Astrocyte of the spinal cord (primary cell): ENCODE measurements around the gene MTA1.

Source experiments
- DNase-seq: peaks from one replicate; pipeline ENCODE4 v3.0.0; 2011; ENCODE audit warnings: low read depth, low spot score
- H3K4me3 ChIP-seq: 2 replicates; pipeline ENCODE4 v1.5.1; 2011; ENCODE audit warnings: low read depth, mild to moderate bottlenecking, low read length, moderate library complexity
- CTCF ChIP-seq: IDR thresholded peaks from 2 replicates; pipeline ENCODE4 v1.5.1; 2012; ENCODE audit warnings: low read depth, mild to moderate bottlenecking, low read length, inconsistent platforms
- in situ Hi-C: cut with HindIII; loops from 2 replicates; pipeline ENCODE4 v1.10.0; 2017; ENCODE audit warnings: low sequenced_read_pairs

MTA1 gene

DNA sequence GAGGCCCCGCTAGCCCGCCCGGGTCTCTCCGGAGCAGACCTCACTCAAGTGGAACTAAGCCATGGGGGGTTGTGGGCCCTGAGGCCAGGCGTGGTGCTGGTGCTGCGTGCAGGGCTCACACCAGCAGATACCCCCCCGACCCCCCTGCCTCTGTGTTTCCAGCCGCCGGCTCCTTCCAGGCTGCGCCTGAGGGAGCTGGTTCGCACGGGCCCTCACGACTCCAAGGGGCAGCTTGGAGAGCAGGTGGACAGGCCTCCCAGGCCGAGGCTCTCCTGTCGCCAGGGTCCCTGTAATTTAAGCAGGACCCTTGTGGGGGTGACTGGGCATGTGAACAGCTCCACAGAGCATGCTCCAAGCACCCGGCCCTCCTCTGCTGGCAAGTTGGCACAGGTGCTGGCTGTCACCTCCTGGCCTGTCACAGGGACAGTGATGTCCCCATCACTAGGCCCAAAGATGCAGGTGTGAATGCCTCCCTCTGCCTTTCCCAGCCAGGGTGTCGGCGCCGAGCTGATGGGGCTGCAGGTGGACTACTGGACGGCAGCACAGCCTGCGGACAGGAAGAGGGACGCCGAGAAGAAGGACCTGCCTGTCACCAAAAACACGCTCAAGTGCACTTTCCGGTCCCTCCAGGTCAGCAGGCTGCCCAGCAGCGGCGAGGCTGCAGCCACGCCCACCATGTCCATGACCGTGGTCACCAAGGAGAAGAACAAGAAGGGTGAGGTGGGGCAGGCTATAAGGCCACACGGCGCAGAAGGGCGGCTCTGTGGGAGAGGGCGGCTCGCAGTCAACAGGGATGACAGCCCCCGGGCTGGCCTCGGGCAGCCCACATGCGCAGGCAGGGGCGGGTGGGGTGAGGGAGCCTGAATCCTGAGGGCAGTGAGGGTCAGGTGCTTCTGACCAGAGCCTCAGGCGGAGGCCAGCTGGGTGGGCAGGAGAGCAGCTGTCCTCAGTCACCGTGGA lies 27.2 kb upstream of the MTA1 start:
- TF ChIP-seq CTCF = no peak
- in situ Hi-C loops = no loop called here
- no peak overlapping the region for H3K4me3 ChIP-seq
- no peak for DNase-seq

- TF ChIP-seq CTCF = no peak
- no peak for DNase-seq
- no peak overlapping the region for H3K4me3 ChIP-seq
- in situ Hi-C loops = no loop called here
Measured at GRCh38 chr14:105393151-105393550, 26.5 kb upstream of the MTA1 start.

GRCh38 chr14:105394714-105395537 lies 24.7 kb upstream of the MTA1 start:
- H3K4me3 ChIP-seq = no peak overlapping the region
- in situ Hi-C loops = no loop called here
- TF ChIP-seq CTCF = no peak
- DNase-seq = no peak

GRCh38 chr14:105395538-105395854 lies 24.1 kb upstream of the MTA1 start:
- no peak for TF ChIP-seq CTCF

DNA sequence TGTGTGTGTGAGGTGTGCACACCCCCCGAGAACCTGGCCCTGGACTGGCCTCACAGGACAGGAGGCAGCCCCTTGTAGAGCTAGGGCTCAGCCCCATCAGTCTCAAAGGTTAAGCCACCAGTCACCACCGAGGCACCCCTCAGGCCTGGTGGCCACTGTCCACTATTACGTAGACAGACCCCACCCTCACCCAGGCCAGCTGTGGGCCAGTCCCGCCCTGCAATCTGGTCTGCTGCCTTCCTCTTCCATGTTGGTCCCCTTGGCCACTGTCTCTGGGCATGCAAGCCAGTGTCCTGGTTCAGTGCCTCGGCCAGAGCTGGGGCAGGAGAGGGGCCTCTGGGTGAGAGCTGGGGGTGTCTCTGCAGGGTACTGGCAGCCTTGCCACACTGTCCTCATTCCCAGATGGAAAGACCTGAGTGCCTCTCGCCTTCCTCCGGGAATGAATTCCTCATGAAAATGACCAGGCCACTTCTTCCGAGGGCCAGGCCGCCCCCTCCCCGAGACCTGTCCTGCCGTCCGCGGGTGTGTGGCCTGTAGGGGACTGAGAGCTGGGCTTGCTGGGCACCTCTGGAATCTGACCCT lies 22.2 kb upstream of the MTA1 start:
- no peak overlapping the region for H3K4me3 ChIP-seq
- in situ Hi-C loops = no loop called here
- DNase-seq = no peak
- no peak for TF ChIP-seq CTCF

More at GRCh38 chr14:105395538-105395854, 24.1 kb upstream of the MTA1 start:
- no peak for DNase-seq
- in situ Hi-C loops = no loop called here
- no peak overlapping the region for H3K4me3 ChIP-seq

DNA sequence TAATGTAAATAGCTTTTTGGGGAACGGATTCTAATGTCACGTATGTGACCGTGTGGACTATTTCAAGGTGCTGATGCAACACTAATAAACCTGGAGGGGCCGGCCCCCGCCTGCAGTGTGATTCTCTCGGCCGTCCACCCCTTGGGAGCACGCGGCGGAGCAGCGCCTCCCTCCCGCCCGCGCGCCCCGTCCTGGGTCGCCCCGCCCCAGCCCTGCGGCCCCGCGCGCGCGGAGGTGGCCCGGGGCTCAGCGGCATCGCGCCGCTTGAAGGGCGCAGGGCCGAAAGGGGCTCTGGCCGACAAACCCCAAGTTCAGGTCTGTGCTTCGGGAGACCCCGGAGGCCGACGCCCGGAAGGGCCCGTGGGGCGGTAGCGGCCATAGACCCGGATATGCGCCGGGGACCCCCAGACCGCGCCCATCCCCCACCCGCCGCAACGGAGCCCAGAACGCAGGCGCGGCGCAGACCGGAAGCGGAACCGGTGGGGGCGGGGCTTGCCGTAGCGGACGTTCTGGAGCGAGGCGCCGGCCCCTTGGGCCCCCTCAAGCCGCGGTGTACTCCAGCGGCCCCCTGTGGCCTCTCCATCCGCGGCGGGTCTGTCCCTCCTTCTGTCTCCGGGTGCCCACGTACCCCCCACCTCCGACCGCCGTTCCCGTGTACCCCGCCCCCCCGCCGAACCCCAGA lies 21.4 kb upstream of the MTA1 start, which contains the start of gene TEX22:
Gene TEX22, plus strand, starts transcription at position 495 of the 682 bp plus-strand sequence. CDS start 803 bp downstream, outside the sequence.
- TF ChIP-seq CTCF = peak; percentile 10
- peak; percentile 75 for DNase-seq
- peak within 1 kb of the TSS; percentile 70 for H3K4me3 ChIP-seq
- in situ Hi-C loops = no loop called here
